ENCODE data around the gene OPRPN.

OPRPN gene

DNA sequence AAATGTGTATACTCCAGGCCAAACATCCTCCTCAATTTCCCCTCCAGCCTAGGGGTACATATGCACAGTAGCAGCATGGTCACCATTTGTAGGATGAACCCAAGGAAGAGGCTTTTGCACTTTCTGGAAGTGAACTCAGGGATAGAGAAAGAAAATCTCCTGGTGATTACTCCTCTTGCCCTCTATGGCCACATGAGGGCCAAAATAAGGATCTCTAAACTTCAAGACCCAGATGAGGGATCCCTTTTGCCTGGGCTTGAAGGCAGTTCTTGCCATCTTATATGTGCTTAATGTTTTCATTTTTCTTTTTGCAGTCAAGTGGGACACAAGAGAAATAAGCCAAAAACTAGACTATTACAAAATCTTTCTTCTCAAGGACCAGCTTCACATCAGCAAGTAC is 44.7 kb downstream of the OPRPN start:
- no peaks in the 10 kb centered on the region for H3K36me3 ChIP-seq (ENCODE audit: control insufficient read depth, insufficient read depth, low read length)
- no peak overlapping the region for H2BK5ac ChIP-seq (ENCODE audit: low read length)
- H3K27ac ChIP-seq (ENCODE audit: low read depth, low read length), result no peak overlapping the region
- H4K5ac ChIP-seq (ENCODE audit: low read length), result no peak overlapping the region
- H4K8ac ChIP-seq (ENCODE audit: low read depth, low read length), result no peak overlapping the region
- H2BK15ac ChIP-seq (replicated peaks; ENCODE audit: low read depth), result no peak overlapping the region
- no peaks in the 10 kb centered on the region for H3K27me3 ChIP-seq (ENCODE audit: insufficient read depth, low read length, poor library complexity)
- no peak overlapping the region for H2AK5ac ChIP-seq (ENCODE audit: low read length)
- no peaks in the 10 kb centered on the region for H3K79me2 ChIP-seq (ENCODE audit: control insufficient read depth, insufficient read depth, low read length)
- H3K4me2 ChIP-seq (ENCODE audit: low read length), result no peak overlapping the region
- no peaks in the 10 kb centered on the region for H3K79me1 ChIP-seq (ENCODE audit: low read length)
- no peak overlapping the region for H3K4me3 ChIP-seq (ENCODE audit: low read length)
- H3K4me1 ChIP-seq (ENCODE audit: control insufficient read depth, low read depth, low read length), result no peaks in the 10 kb centered on the region
- no peak for DNase-seq
- no peak overlapping the region for H3K56ac ChIP-seq (ENCODE audit: low read length)
- no peak overlapping the region for H2BK120ac ChIP-seq (ENCODE audit: low read depth, low read length)
- H3K9ac ChIP-seq (ENCODE audit: low read length), result no peak overlapping the region
- H3K4ac ChIP-seq (ENCODE audit: low read depth, low read length), result no peak overlapping the region
- H3K23ac ChIP-seq (ENCODE audit: low read length), result no peak overlapping the region
- no peak overlapping the region for H3K18ac ChIP-seq (ENCODE audit: low read length)

DNA sequence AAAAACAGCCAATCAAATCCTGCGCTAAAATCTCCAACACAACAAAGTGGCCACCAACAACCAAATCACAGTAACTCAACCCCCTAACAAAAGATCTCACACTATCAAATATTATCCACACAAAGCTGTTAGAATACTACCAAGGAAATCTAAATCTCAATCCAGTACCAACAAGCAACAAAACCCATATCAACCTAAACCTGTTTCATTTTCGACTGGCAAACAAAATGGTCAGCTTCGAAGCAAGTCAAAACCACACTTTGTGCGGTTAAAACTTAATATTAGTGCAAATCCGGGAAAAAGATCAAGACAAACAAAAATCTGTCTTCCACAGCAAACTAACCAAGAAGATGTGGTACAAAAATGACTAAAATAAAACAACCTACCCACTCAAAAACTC is 45.6 kb downstream of the OPRPN start:
- no peak overlapping the region for H2BK5ac ChIP-seq (ENCODE audit: low read length)
- no peak overlapping the region for H3K4me2 ChIP-seq (ENCODE audit: low read length)
- H3K23ac ChIP-seq (ENCODE audit: low read length), result no peak overlapping the region
- WGBS (ENCODE audit: extremely low coverage, insufficient coverage, low lambda C conversion rate), result no CpG with 5 or more reads among the region's 5 CpGs
- no peak overlapping the region for H4K8ac ChIP-seq (ENCODE audit: low read depth, low read length)
- no peaks in the 10 kb centered on the region for H3K79me1 ChIP-seq (ENCODE audit: low read length)
- H3K79me2 ChIP-seq (ENCODE audit: control insufficient read depth, insufficient read depth, low read length), result no peaks in the 10 kb centered on the region
- no peak overlapping the region for H3K27ac ChIP-seq (ENCODE audit: low read depth, low read length)
- no peaks in the 10 kb centered on the region for H3K27me3 ChIP-seq (ENCODE audit: insufficient read depth, low read length, poor library complexity)
- no peak overlapping the region for H3K18ac ChIP-seq (ENCODE audit: low read length)
- no peaks in the 10 kb centered on the region for H3K4me1 ChIP-seq (ENCODE audit: control insufficient read depth, low read depth, low read length)
- H3K4ac ChIP-seq (ENCODE audit: low read depth, low read length), result no peak overlapping the region
- H3K56ac ChIP-seq (ENCODE audit: low read length), result no peak overlapping the region
- no peak overlapping the region for H2BK15ac ChIP-seq (replicated peaks; ENCODE audit: low read depth)
- no peak overlapping the region for H2BK120ac ChIP-seq (ENCODE audit: low read depth, low read length)
- no peak overlapping the region for H2AK5ac ChIP-seq (ENCODE audit: low read length)
- H3K36me3 ChIP-seq (ENCODE audit: control insufficient read depth, insufficient read depth, low read length), result no peaks in the 10 kb centered on the region
- no peak overlapping the region for H4K5ac ChIP-seq (ENCODE audit: low read length)
- no peak overlapping the region for H3K4me3 ChIP-seq (ENCODE audit: low read length)
- H3K9ac ChIP-seq (ENCODE audit: low read length), result no peak overlapping the region
- no peak for DNase-seq

DNA sequence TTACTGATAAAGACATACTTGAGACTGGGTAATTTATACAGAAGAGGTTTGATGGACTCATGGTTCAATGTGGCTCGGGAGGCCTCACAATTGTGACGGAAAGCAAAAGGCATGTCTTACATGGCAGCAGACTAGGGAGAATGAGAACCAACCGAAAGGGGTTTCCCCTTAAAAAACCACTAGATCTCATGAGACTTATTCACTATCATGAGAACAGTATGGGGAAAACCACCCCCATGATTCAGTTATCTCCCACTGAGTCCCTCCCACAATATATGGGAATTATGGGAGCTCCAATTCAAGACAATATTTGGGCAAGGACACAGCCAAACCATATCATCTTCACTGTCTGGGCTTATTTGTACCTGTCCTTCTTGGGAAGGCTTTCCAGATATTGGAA is 51.5 kb downstream of the OPRPN start:
- Histone ChIP-seq H3K27ac (ENCODE audit: low read depth, low read length) (no peak overlapping the region), H4K8ac (ENCODE audit: low read depth, low read length) (no peak overlapping the region), H2BK120ac (ENCODE audit: low read depth, low read length) (no peak overlapping the region), H2BK15ac (replicated peaks; ENCODE audit: low read depth) (no peak overlapping the region), H3K18ac (ENCODE audit: low read length) (no peak overlapping the region), H3K56ac (ENCODE audit: low read length) (no peak overlapping the region), H3K79me2 (ENCODE audit: control insufficient read depth, insufficient read depth, low read length) (no peaks in the 10 kb centered on the region), H2AK5ac (ENCODE audit: low read length) (no peak overlapping the region), H3K4me2 (ENCODE audit: low read length) (no peak overlapping the region), H3K4me1 (ENCODE audit: control insufficient read depth, low read depth, low read length) (no peaks in the 10 kb centered on the region), H3K79me1 (ENCODE audit: low read length) (no peaks in the 10 kb centered on the region), H3K9ac (ENCODE audit: low read length) (no peak overlapping the region), H3K23ac (ENCODE audit: low read length) (no peak overlapping the region), H3K27me3 (ENCODE audit: insufficient read depth, low read length, poor library complexity) (no peaks in the 10 kb centered on the region), H3K4me3 (ENCODE audit: low read length) (no peak overlapping the region), H2BK5ac (ENCODE audit: low read length) (no peak overlapping the region), H4K5ac (ENCODE audit: low read length) (no peak overlapping the region), H3K4ac (ENCODE audit: low read depth, low read length) (no peak overlapping the region), H3K36me3 (ENCODE audit: control insufficient read depth, insufficient read depth, low read length) (no peaks in the 10 kb centered on the region)
- DNase-seq, result no peak
- WGBS (ENCODE audit: extremely low coverage, insufficient coverage, low lambda C conversion rate), result no CpG with 5 or more reads among the region's 3 CpGs

DNA sequence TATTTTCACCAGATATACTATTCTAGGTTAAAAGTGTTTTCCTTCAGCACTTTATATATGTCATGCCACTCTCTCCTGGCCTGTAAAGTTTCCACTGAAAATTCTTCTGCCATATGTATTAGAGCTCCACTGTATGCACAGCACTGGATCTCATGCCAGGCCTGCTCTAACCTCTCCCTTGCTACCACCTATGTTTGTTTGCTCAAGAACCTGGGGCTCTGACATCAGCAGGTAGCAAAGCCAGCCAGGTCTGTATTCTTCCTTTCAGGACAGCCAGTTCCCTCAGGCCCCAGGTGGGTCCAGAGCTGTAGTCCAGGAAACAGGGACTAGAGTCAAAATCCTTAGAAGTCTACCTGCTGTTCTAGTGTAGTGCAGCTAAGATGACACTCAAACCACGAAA is 55.2 kb downstream of the OPRPN start:
- H3K56ac ChIP-seq (ENCODE audit: low read length), result no peak overlapping the region
- H3K27me3 ChIP-seq (ENCODE audit: insufficient read depth, low read length, poor library complexity), result no peaks in the 10 kb centered on the region
- no peaks in the 10 kb centered on the region for H3K4me1 ChIP-seq (ENCODE audit: control insufficient read depth, low read depth, low read length)
- H2BK120ac ChIP-seq (ENCODE audit: low read depth, low read length), result no peak overlapping the region
- no peak overlapping the region for H3K27ac ChIP-seq (ENCODE audit: low read depth, low read length)
- H3K36me3 ChIP-seq (ENCODE audit: control insufficient read depth, insufficient read depth, low read length), result no peaks in the 10 kb centered on the region
- no peak overlapping the region for H3K4me2 ChIP-seq (ENCODE audit: low read length)
- no peak overlapping the region for H3K4ac ChIP-seq (ENCODE audit: low read depth, low read length)
- H3K18ac ChIP-seq (ENCODE audit: low read length), result no peak overlapping the region
- no peaks in the 10 kb centered on the region for H3K79me1 ChIP-seq (ENCODE audit: low read length)
- no peak overlapping the region for H2AK5ac ChIP-seq (ENCODE audit: low read length)
- no peak overlapping the region for H2BK15ac ChIP-seq (replicated peaks; ENCODE audit: low read depth)
- no peak overlapping the region for H4K8ac ChIP-seq (ENCODE audit: low read depth, low read length)
- H4K5ac ChIP-seq (ENCODE audit: low read length), result no peak overlapping the region
- no peak overlapping the region for H3K4me3 ChIP-seq (ENCODE audit: low read length)
- WGBS (ENCODE audit: extremely low coverage, insufficient coverage, low lambda C conversion rate), result no CpG with 5 or more reads among the region's 1 CpG
- no peak overlapping the region for H3K9ac ChIP-seq (ENCODE audit: low read length)
- DNase-seq, result no peak
- no peak overlapping the region for H3K23ac ChIP-seq (ENCODE audit: low read length)
- H3K79me2 ChIP-seq (ENCODE audit: control insufficient read depth, insufficient read depth, low read length), result no peaks in the 10 kb centered on the region
- no peak overlapping the region for H2BK5ac ChIP-seq (ENCODE audit: low read length)

All from mesendoderm (in vitro differentiated cells).